Neural progenitor cell (in vitro differentiated cells): ENCODE measurements around the gene ZNRD2.

ENCODE experiments used
- EZH2phosphoT487 ChIP-seq: fragments of 200-600 bp; sonication (generic); IDR thresholded peaks from 2 replicates; pipeline ENCODE4 v1.6.1; 2017; ENCODE audit warnings: antibody characterized with exemption
- TF ChIP-seq, protein P1 (sequence below): fragments of 200-600 bp; sonication (generic); IDR thresholded peaks from 2 replicates; pipeline ENCODE4 v1.5.1; 2017; ENCODE audit warnings: antibody characterized with exemption, mild to moderate bottlenecking

DNA sequence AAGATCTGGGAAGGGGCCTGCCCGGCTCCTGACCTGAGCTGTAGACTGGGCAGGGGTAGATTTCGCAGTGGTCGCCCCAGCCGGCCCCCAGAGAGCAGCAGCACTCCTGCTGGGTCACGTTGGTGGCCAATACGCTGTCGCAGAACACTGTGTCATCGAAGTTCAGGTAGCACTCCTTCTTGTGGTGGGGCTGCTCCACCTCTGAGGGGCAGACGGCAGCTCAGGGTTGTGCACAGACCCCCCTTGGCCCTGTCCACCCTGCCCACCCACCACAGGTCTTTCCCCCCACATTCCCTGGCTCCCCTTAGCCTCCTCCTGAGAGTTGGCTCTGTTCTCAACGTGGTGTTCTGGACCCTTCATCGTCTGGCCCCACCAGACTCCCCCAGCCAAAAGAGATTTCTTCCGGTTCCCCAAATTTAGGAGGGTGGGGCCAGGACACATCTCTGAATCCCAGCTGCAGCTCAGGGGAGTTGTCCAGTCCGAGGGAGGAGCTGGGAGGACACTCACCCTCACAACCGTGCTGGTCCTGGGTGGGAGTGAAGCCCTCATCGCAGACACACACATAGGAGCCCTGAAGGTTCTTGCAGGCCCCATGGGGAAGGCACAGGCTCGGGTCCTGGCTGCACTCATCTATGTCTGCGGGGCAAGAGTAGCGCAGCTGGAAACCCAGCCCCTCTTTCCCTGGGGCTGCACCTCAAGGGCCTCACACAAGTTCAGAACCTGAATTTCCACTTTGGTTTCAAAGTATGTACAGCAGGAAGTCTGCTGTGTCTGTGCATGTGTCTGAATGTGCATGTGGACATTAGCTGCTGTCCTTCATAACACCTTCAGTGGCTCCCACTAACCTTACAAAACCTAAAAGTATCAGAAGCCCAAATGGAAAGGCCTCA lies 28.9 kb upstream of the ZNRD2 start:
- TF ChIP-seq, protein P1, sequence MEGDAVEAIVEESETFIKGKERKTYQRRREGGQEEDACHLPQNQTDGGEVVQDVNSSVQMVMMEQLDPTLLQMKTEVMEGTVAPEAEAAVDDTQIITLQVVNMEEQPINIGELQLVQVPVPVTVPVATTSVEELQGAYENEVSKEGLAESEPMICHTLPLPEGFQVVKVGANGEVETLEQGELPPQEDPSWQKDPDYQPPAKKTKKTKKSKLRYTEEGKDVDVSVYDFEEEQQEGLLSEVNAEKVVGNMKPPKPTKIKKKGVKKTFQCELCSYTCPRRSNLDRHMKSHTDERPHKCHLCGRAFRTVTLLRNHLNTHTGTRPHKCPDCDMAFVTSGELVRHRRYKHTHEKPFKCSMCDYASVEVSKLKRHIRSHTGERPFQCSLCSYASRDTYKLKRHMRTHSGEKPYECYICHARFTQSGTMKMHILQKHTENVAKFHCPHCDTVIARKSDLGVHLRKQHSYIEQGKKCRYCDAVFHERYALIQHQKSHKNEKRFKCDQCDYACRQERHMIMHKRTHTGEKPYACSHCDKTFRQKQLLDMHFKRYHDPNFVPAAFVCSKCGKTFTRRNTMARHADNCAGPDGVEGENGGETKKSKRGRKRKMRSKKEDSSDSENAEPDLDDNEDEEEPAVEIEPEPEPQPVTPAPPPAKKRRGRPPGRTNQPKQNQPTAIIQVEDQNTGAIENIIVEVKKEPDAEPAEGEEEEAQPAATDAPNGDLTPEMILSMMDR = no peak
- no peak for TF ChIP-seq EZH2phosphoT487
